ENCODE data around the gene BBIP1.

The BBIP1 gene

GRCh38 chr10:110918643-110919348 lies at the start of gene BBIP1:
Gene BBIP1 (minus strand): TSS chr10:110919180. CDS start chr10:110918157, 1,023 bp downstream.
- DNase-seq (ENCODE audit: low spot score): peak; percentile 95

GRCh38 chr10:110967645-110968044 lies 48.7 kb upstream of the BBIP1 start:
- no peak for DNase-seq (ENCODE audit: low spot score)

- DNase-seq (ENCODE audit: low spot score): no peak
These were observed 48.1 kb upstream of the BBIP1 start for GRCh38 chr10:110967009-110967630.

GRCh38 chr10:110966146-110966545 lies 47.2 kb upstream of the BBIP1 start:
- DNase-seq (ENCODE audit: low spot score): no peak

GRCh38 chr10:110965216-110965615 lies 46.2 kb upstream of the BBIP1 start:
- no peak for DNase-seq (ENCODE audit: low spot score)

GRCh38 chr10:110964681-110965080 lies 45.7 kb upstream of the BBIP1 start:
- DNase-seq (ENCODE audit: low spot score): no peak

GRCh38 chr10:110963162-110963561 lies 44.2 kb upstream of the BBIP1 start:
- no peak for DNase-seq (ENCODE audit: low spot score)

- DNase-seq (ENCODE audit: low spot score): no peak
These were observed 43.5 kb upstream of the BBIP1 start for GRCh38 chr10:110962443-110962842.

GRCh38 chr10:110960333-110960712 lies 41.3 kb upstream of the BBIP1 start:
- no peak for DNase-seq (ENCODE audit: low spot score)

- no peak for DNase-seq (ENCODE audit: low spot score)
These were observed 40.7 kb upstream of the BBIP1 start for GRCh38 chr10:110959379-110960332.

- no peak for DNase-seq (ENCODE audit: low spot score)
These were observed 38.6 kb upstream of the BBIP1 start for GRCh38 chr10:110957606-110958005.

- DNase-seq (ENCODE audit: low spot score): no peak
These were observed 32.4 kb upstream of the BBIP1 start for GRCh38 chr10:110951381-110951780.

- DNase-seq (ENCODE audit: low spot score): no peak
These were observed 28.1 kb upstream of the BBIP1 start for GRCh38 chr10:110947061-110947595.

- no peak for DNase-seq (ENCODE audit: low spot score)
These were observed 27.5 kb upstream of the BBIP1 start for GRCh38 chr10:110946496-110946895.

- DNase-seq (ENCODE audit: low spot score): no peak
These were observed 25.9 kb upstream of the BBIP1 start for GRCh38 chr10:110944792-110945396.

- DNase-seq (ENCODE audit: low spot score): no peak
These were observed 20.4 kb upstream of the BBIP1 start for GRCh38 chr10:110939419-110939818.

GRCh38 chr10:110936757-110937156 lies 17.8 kb upstream of the BBIP1 start:
- no peak for DNase-seq (ENCODE audit: low spot score)

- DNase-seq (ENCODE audit: low spot score): no peak
These were observed 13.7 kb upstream of the BBIP1 start for GRCh38 chr10:110932505-110933180.

- DNase-seq (ENCODE audit: low spot score): no peak
These were observed 12.9 kb upstream of the BBIP1 start for GRCh38 chr10:110931769-110932381.

- DNase-seq (ENCODE audit: low spot score): no peak
These were observed 8.5 kb upstream of the BBIP1 start for GRCh38 chr10:110927461-110927860.

All from ecto neural progenitor cell (in vitro differentiated cells).